ENCODE data around the gene ITGA1. TPM values are rescaled to one million over a fixed set of nuclear protein-coding genes. Genes with fewer than 3 reads are reported as not detected.

The ITGA1 gene
- total and polyA plus RNA-seq, 2 of the 13 experiments (the other 11 are each of a cell fraction or from before 2014, with no cell fraction given), result 23.1 to 28.6 TPM

GRCh38 chr5:52956915-52957747 is 169.4 kb downstream of the ITGA1 start (continued):
- 0 out of 2 replicates have a peak, but pooled peaks have one; percentile 26 for TF ChIP-seq NCOR1 (IDR thresholded peaks at IDR 0.05; ENCODE audit: borderline replicate concordance, low read length)
- no peak for TF ChIP-seq ZNF337 (CRISPR knock-in tag; IDR thresholded peaks at IDR 0.05; ENCODE audit: borderline replicate concordance, low read depth)
- TF ChIP-seq POLR2A (IDR thresholded peaks at IDR 0.05; ENCODE audit: insufficient read depth in 1 of 2, low read depth in 2 of 2, low read length in 2 of 2), result 0 out of 4 replicates have a peak, but pooled peaks have one; percentile 10 to 27
- no peak for TF ChIP-seq ZFP36 (IDR thresholded peaks at IDR 0.05; ENCODE audit: borderline replicate concordance, low read depth, low read length, partially characterized antibody)
- TF ChIP-seq MBD4 (IDR thresholded peaks at IDR 0.05; ENCODE audit: borderline replicate concordance, low read length), result no peak
- TF ChIP-seq, protein P1, sequence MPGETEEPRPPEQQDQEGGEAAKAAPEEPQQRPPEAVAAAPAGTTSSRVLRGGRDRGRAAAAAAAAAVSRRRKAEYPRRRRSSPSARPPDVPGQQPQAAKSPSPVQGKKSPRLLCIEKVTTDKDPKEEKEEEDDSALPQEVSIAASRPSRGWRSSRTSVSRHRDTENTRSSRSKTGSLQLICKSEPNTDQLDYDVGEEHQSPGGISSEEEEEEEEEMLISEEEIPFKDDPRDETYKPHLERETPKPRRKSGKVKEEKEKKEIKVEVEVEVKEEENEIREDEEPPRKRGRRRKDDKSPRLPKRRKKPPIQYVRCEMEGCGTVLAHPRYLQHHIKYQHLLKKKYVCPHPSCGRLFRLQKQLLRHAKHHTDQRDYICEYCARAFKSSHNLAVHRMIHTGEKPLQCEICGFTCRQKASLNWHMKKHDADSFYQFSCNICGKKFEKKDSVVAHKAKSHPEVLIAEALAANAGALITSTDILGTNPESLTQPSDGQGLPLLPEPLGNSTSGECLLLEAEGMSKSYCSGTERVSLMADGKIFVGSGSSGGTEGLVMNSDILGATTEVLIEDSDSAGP (CRISPR knock-in tag; IDR thresholded peaks at IDR 0.05; ENCODE audit: borderline replicate concordance), result no peak
- no peak for TF ChIP-seq ZNF362 (CRISPR knock-in tag; IDR thresholded peaks at IDR 0.05; ENCODE audit: borderline replicate concordance)
- TF ChIP-seq ZNF3 (CRISPR knock-in tag; IDR thresholded peaks at IDR 0.05), result no peak
- no peak for TF ChIP-seq ZNF318 (CRISPR knock-in tag; IDR thresholded peaks at IDR 0.05)
- TF ChIP-seq PRPF4 (IDR thresholded peaks at IDR 0.05; ENCODE audit: low read depth, low read length, poor library complexity, severe bottlenecking), result no peak
- 0 out of 2 replicates have a peak, but pooled peaks have one; percentile 56 for TF ChIP-seq PRDM15 (CRISPR knock-in tag; IDR thresholded peaks at IDR 0.05)
- TF ChIP-seq NCOA2 (CRISPR knock-in tag; IDR thresholded peaks at IDR 0.05), result peak; percentile 28; the same call in 1 of the 2 replicates

Data from HepG2 (cell line).